HEK293 (cell line): Measurements from ENCODE around the gene SPRY4.

ENCODE experiments used
- CTCF ChIA-PET: fragments of 350-600 bp; formaldehyde crosslinking; extraction: SDS; loops from one replicate; lab custom pipeline; 2021; ENCODE audit warnings: antibody characterized with exemption; lab: Yijun Ruan, JAX
- POLR2A ChIA-PET: fragments of 300-600 bp; formaldehyde crosslinking; extraction: SDS; loops from one replicate; lab custom pipeline; 2020; ENCODE audit warnings: antibody characterized with exemption, inconsistent platforms; lab: Yijun Ruan, JAX
- H3K27ac ChIP-seq: fragments of 200-500 bp; sonication (Bioruptor generic); 2 replicates; pipeline ENCODE4 v1.5.1; 2014; ENCODE audit warnings: low read depth, low read length, control low read depth, inconsistent platforms; ENCODE audit errors: extremely low read depth
- H3K36me3 ChIP-seq, 2 experiments: fragments of 200-500 bp in 1 of 2; sonication (Bioruptor generic) in 1 of 2; 1 replicate in 1 of 2; 2 replicates in 1 of 2; pipeline ENCODE4 v1.5.1; 2014 to 2017; ENCODE audit warnings: inconsistent platforms in 2 of 2, low read length in 2 of 2; ENCODE audit not compliant: control insufficient read depth in 2 of 2, insufficient read depth in 1 of 2
- H3K4me1 ChIP-seq: fragments of 200-500 bp; sonication (Bioruptor generic); 2 replicates; pipeline ENCODE4 v1.5.1; 2014; ENCODE audit warnings: mild to moderate bottlenecking, low read length, inconsistent platforms; ENCODE audit not compliant: control insufficient read depth, insufficient read depth
- H3K4me3 ChIP-seq: 2 replicates; pipeline ENCODE4 v1.5.1; 2011; ENCODE audit warnings: low read depth, mild to moderate bottlenecking, control low read depth, low read length, moderate library complexity
- H3K9me3 ChIP-seq: fragments of 200-500 bp; sonication (Bioruptor generic); 2 replicates; pipeline ENCODE4 v1.5.1; 2014; ENCODE audit warnings: low read depth, low read length, inconsistent platforms; ENCODE audit not compliant: control insufficient read depth, insufficient read depth
- MYNN ChIP-seq: fragments of 450-650 bp; formaldehyde crosslinking; IDR thresholded peaks from 2 replicates; pipeline ENCODE4 v1.5.1; 2016; ENCODE audit warnings: missing biosample characterization, missing genetic modification characterization, borderline replicate concordance
- PRDM1 ChIP-seq: fragments of 450-650 bp; formaldehyde crosslinking; IDR thresholded peaks from 2 replicates; pipeline ENCODE4; 2016; ENCODE audit warnings: missing biosample characterization, missing genetic modification characterization
- SCRT1 ChIP-seq: fragments of 450-650 bp; formaldehyde crosslinking; IDR thresholded peaks from 2 replicates; pipeline ENCODE4 v1.5.1; 2016; ENCODE audit warnings: missing biosample characterization, missing genetic modification characterization, borderline replicate concordance
- SP3 ChIP-seq: fragments of 450-650 bp; formaldehyde crosslinking; IDR thresholded peaks from 2 replicates; pipeline ENCODE4 v1.5.1; 2016; ENCODE audit warnings: missing biosample characterization, missing genetic modification characterization
- ZBTB17 ChIP-seq: fragments of 450-650 bp; formaldehyde crosslinking; IDR thresholded peaks from 2 replicates; pipeline ENCODE4 v1.5.1; 2016; ENCODE audit warnings: missing biosample characterization, missing genetic modification characterization
- ZNF133 ChIP-seq: fragments of 450-650 bp; formaldehyde crosslinking; IDR thresholded peaks from 2 replicates; pipeline ENCODE4 v1.5.1; 2016; ENCODE audit warnings: missing biosample characterization, missing genetic modification characterization
- ZNF175 ChIP-seq: fragments of 450-650 bp; formaldehyde crosslinking; IDR thresholded peaks from 2 replicates; pipeline ENCODE4 v1.5.1; 2016; ENCODE audit warnings: missing biosample characterization, missing genetic modification characterization
- ZNF248 ChIP-seq: fragments of 450-650 bp; formaldehyde crosslinking; IDR thresholded peaks from 2 replicates; pipeline ENCODE4 v1.5.1; 2017; ENCODE audit warnings: missing biosample characterization, missing genetic modification characterization
- ZNF560 ChIP-seq: fragments of 450-650 bp; formaldehyde crosslinking; IDR thresholded peaks from 2 replicates; pipeline ENCODE4 v1.5.1; 2017; ENCODE audit warnings: missing biosample characterization, missing genetic modification characterization, borderline replicate concordance
- ZNF600 ChIP-seq: fragments of 450-650 bp; formaldehyde crosslinking; IDR thresholded peaks from 2 replicates; pipeline ENCODE4 v1.5.1; 2016; ENCODE audit warnings: missing biosample characterization, missing genetic modification characterization
- ZNF624 ChIP-seq: fragments of 450-650 bp; formaldehyde crosslinking; IDR thresholded peaks from 2 replicates; pipeline ENCODE4 v1.5.1; 2017; ENCODE audit warnings: missing biosample characterization, missing genetic modification characterization
- ZNF677 ChIP-seq: fragments of 450-650 bp; IDR thresholded peaks from 2 replicates; pipeline ENCODE4 v1.5.0; 2018; ENCODE audit warnings: missing biosample characterization, mild to moderate bottlenecking, missing genetic modification characterization, moderate library complexity
- ZNF707 ChIP-seq: fragments of 450-650 bp; formaldehyde crosslinking; IDR thresholded peaks from 2 replicates; pipeline ENCODE4 v1.5.1; 2016; ENCODE audit warnings: missing biosample characterization, missing genetic modification characterization
- ZNF747 ChIP-seq: fragments of 450-650 bp; formaldehyde crosslinking; IDR thresholded peaks from 2 replicates; pipeline ENCODE4 v1.5.1; 2016; ENCODE audit warnings: missing biosample characterization, missing genetic modification characterization
- ZNF830 ChIP-seq: fragments of 450-650 bp; IDR thresholded peaks from 2 replicates; pipeline ENCODE4 v1.5.0; 2018; ENCODE audit warnings: missing biosample characterization, missing genetic modification characterization, low read depth, mild to moderate bottlenecking, moderate library complexity
- TF ChIP-seq, protein P1 (sequence below): fragments of 450-650 bp; formaldehyde crosslinking; IDR thresholded peaks from 2 replicates; pipeline ENCODE4 v1.5.1; 2016; ENCODE audit warnings: missing biosample characterization, missing genetic modification characterization
- TF ChIP-seq, protein P2 (sequence below): fragments of 450-650 bp; formaldehyde crosslinking; IDR thresholded peaks from 2 replicates; pipeline ENCODE4 v1.5.1; 2016; ENCODE audit warnings: missing biosample characterization, missing genetic modification characterization
- TF ChIP-seq, protein P3 (sequence below): fragments of 450-650 bp; formaldehyde crosslinking; IDR thresholded peaks from 2 replicates; pipeline ENCODE4 v1.5.1; 2016; ENCODE audit warnings: missing biosample characterization, missing genetic modification characterization
- TF ChIP-seq, protein P4 (sequence below): fragments of 450-650 bp; IDR thresholded peaks from 2 replicates; pipeline ENCODE4 v1.5.1; 2018; ENCODE audit warnings: missing biosample characterization, missing genetic modification characterization
- TF ChIP-seq, protein P5 (sequence below): fragments of 450-650 bp; formaldehyde crosslinking; IDR thresholded peaks from 2 replicates; pipeline ENCODE4 v1.5.1; 2016; ENCODE audit warnings: missing biosample characterization, missing genetic modification characterization, low read depth
- TF ChIP-seq, protein P6 (sequence below): fragments of 450-650 bp; formaldehyde crosslinking; IDR thresholded peaks from 2 replicates; pipeline ENCODE4 v1.5.1; 2016; ENCODE audit warnings: missing biosample characterization, missing genetic modification characterization

The SPRY4 gene

DNA sequence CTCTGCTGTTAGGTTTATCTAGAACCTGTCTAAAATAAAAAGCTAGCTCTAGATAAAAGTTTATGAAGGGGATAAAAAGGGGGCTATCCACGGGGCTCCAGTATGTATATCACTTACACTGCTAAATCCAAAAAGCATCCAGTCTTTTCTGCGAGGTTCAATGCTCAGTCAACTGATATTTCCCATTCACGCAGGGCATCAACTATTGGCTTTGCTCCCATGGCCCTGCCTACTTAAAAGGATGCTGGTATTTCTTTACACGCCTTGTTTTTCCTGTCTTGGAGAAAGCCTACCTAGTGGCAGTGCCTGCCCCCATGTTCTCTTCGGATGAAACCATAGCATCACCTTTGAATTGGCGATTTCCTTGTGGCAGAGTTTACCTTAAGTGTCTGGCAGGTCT lies 8.1 kb downstream of the SPRY4 start:
- no peak overlapping the region for H3K27ac ChIP-seq

DNA sequence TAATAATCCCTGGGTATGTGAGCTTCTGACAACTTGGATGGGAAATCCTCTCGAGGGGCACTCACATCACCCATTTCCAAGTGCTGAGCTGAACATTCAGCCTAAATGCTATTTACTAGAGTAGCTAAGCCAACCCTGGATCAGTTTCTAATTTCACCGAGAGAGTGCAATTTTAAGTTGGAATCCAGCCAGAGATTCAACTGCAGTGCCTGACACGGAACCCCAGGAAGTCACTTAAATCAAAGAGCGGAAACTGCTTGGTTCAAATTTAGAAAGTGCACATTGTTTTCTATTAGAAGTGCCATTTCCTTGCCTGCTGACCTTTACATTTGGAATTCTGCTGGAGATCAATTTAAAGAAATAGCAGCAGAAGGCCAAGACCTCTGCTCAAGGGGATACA lies 8.8 kb downstream of the SPRY4 start:
- H3K4me3 ChIP-seq, result no peak overlapping the region
- no peak overlapping the region for H3K27ac ChIP-seq
- peaks cover 30% of the 10 kb centered on the region for H3K4me1 ChIP-seq
- ChIA-PET CTCF (interaction anchor here (0.5 to 1.3 kb wide), 5 partner anchors 19 to 460 kb away, joined by 3 to 6 read pairs (median 3); no protein-coding TSS in a partner anchor), POLR2A (interaction anchor here (0.5 to 1.8 kb wide), 2 partner anchors 9 to 470 kb away, joined by 5 to 12 read pairs; partner anchors contain the start of gene SPRY4)
- H3K36me3 ChIP-seq, result peaks cover 0 to 23% of the 10 kb centered on the region in 2 experiments; a peak in 1 of 3 replicates
- no peaks in the 10 kb centered on the region for H3K9me3 ChIP-seq
- TF ChIP-seq, protein P1, sequence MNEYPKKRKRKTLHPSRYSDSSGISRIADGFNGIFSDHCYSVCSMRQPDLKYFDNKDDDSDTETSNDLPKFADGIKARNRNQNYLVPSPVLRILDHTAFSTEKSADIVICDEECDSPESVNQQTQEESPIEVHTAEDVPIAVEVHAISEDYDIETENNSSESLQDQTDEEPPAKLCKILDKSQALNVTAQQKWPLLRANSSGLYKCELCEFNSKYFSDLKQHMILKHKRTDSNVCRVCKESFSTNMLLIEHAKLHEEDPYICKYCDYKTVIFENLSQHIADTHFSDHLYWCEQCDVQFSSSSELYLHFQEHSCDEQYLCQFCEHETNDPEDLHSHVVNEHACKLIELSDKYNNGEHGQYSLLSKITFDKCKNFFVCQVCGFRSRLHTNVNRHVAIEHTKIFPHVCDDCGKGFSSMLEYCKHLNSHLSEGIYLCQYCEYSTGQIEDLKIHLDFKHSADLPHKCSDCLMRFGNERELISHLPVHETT, result no peak
- no peak for TF ChIP-seq SP3 (tag by site-specific recombination)
- no peak for TF ChIP-seq ZNF133 (tag by site-specific recombination)
- TF ChIP-seq, protein P2, sequence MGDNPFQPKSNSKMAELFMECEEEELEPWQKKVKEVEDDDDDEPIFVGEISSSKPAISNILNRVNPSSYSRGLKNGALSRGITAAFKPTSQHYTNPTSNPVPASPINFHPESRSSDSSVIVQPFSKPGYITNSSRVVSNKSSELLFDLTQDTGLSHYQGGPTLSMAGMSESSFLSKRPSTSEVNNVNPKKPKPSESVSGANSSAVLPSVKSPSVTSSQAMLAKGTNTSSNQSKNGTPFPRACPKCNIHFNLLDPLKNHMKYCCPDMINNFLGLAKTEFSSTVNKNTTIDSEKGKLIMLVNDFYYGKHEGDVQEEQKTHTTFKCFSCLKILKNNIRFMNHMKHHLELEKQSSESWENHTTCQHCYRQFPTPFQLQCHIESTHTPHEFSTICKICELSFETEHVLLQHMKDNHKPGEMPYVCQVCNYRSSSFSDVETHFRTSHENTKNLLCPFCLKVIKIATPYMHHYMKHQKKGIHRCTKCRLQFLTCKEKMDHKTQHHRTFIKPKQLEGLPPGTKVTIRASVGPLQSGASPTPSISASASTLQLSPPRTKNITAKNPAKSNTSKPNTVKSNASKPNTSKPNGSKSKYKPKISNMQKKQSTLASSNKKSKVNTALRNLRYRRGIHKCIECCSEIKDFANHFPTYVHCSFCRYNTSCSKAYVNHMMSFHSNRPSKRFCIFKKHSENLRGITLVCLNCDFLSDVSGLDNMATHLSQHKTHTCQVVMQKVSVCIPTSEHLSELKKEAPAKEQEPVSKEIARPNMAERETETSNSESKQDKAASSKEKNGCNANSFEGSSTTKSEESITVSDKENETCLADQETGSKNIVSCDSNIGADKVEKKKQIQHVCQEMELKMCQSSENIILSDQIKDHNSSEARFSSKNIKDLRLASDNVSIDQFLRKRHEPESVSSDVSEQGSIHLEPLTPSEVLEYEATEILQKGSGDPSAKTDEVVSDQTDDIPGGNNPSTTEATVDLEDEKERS (tag by site-specific recombination), result no peak
- TF ChIP-seq ZNF248 (tag by site-specific recombination), result no peak
- no peak for TF ChIP-seq ZNF677 (tag by site-specific recombination)
- TF ChIP-seq ZNF707 (tag by site-specific recombination), result no peak
- no peak for TF ChIP-seq ZNF747
- peak; percentile 80 for TF ChIP-seq ZBTB17 (tag by site-specific recombination)
- TF ChIP-seq ZNF830, result no peak
- TF ChIP-seq, protein P3, sequence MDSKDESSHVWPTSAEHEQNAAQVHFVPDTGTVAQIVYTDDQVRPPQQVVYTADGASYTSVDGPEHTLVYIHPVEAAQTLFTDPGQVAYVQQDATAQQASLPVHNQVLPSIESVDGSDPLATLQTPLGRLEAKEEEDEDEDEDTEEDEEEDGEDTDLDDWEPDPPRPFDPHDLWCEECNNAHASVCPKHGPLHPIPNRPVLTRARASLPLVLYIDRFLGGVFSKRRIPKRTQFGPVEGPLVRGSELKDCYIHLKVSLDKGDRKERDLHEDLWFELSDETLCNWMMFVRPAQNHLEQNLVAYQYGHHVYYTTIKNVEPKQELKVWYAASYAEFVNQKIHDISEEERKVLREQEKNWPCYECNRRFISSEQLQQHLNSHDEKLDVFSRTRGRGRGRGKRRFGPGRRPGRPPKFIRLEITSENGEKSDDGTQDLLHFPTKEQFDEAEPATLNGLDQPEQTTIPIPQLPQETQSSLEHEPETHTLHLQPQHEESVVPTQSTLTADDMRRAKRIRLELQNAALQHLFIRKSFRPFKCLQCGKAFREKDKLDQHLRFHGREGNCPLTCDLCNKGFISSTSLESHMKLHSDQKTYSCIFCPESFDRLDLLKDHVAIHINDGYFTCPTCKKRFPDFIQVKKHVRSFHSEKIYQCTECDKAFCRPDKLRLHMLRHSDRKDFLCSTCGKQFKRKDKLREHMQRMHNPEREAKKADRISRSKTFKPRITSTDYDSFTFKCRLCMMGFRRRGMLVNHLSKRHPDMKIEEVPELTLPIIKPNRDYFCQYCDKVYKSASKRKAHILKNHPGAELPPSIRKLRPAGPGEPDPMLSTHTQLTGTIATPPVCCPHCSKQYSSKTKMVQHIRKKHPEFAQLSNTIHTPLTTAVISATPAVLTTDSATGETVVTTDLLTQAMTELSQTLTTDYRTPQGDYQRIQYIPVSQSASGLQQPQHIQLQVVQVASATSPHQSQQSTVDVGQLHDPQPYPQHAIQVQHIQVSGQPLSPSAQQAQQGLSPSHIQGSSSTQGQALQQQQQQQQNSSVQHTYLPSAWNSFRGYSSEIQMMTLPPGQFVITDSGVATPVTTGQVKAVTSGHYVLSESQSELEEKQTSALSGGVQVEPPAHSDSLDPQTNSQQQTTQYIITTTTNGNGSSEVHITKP (tag by site-specific recombination), result 0 out of 2 replicates have a peak, but pooled peaks have one; percentile 38
- TF ChIP-seq SCRT1, result no peak
- TF ChIP-seq, protein P4, sequence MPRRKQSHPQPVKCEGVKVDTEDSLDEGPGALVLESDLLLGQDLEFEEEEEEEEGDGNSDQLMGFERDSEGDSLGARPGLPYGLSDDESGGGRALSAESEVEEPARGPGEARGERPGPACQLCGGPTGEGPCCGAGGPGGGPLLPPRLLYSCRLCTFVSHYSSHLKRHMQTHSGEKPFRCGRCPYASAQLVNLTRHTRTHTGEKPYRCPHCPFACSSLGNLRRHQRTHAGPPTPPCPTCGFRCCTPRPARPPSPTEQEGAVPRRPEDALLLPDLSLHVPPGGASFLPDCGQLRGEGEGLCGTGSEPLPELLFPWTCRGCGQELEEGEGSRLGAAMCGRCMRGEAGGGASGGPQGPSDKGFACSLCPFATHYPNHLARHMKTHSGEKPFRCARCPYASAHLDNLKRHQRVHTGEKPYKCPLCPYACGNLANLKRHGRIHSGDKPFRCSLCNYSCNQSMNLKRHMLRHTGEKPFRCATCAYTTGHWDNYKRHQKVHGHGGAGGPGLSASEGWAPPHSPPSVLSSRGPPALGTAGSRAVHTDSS, result no peak
- no peak for TF ChIP-seq ZNF624

More for the DNA sequence above, 8.1 kb downstream of the SPRY4 start:
- H3K4me1 ChIP-seq, result peaks cover 33% of the 10 kb centered on the region
- TF ChIP-seq, protein P5, sequence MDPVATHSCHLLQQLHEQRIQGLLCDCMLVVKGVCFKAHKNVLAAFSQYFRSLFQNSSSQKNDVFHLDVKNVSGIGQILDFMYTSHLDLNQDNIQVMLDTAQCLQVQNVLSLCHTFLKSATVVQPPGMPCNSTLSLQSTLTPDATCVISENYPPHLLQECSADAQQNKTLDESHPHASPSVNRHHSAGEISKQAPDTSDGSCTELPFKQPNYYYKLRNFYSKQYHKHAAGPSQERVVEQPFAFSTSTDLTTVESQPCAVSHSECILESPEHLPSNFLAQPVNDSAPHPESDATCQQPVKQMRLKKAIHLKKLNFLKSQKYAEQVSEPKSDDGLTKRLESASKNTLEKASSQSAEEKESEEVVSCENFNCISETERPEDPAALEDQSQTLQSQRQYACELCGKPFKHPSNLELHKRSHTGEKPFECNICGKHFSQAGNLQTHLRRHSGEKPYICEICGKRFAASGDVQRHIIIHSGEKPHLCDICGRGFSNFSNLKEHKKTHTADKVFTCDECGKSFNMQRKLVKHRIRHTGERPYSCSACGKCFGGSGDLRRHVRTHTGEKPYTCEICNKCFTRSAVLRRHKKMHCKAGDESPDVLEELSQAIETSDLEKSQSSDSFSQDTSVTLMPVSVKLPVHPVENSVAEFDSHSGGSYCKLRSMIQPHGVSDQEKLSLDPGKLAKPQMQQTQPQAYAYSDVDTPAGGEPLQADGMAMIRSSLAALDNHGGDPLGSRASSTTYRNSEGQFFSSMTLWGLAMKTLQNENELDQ, result no peak
- TF ChIP-seq MYNN (tag by site-specific recombination), result no peak
- TF ChIP-seq, protein P6, sequence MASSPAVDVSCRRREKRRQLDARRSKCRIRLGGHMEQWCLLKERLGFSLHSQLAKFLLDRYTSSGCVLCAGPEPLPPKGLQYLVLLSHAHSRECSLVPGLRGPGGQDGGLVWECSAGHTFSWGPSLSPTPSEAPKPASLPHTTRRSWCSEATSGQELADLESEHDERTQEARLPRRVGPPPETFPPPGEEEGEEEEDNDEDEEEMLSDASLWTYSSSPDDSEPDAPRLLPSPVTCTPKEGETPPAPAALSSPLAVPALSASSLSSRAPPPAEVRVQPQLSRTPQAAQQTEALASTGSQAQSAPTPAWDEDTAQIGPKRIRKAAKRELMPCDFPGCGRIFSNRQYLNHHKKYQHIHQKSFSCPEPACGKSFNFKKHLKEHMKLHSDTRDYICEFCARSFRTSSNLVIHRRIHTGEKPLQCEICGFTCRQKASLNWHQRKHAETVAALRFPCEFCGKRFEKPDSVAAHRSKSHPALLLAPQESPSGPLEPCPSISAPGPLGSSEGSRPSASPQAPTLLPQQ (tag by site-specific recombination), result no peak
- TF ChIP-seq PRDM1 (tag by site-specific recombination), result no peak
- TF ChIP-seq ZNF600 (tag by site-specific recombination), result peak; percentile 25; the same call in 1 of the 2 replicates
- no peak for TF ChIP-seq ZNF175 (tag by site-specific recombination)
- no peak for TF ChIP-seq ZNF830
- TF ChIP-seq ZNF560 (tag by site-specific recombination), result no peak
- H3K4me3 ChIP-seq, result no peak overlapping the region
- H3K9me3 ChIP-seq, result no peaks in the 10 kb centered on the region
- POLR2A ChIA-PET, result interaction anchor here (1.8 kb wide), 1 partner anchor 8 kb away, joined by 12 read pairs; the partner anchor contains the start of gene SPRY4
- CTCF ChIA-PET, result no interaction called here
- peaks cover 0 to 20% of the 10 kb centered on the region in 2 experiments; a peak in 1 of 3 replicates for H3K36me3 ChIP-seq
